ENCODE data around the gene ZNF345.

ZNF345 gene

DNA sequence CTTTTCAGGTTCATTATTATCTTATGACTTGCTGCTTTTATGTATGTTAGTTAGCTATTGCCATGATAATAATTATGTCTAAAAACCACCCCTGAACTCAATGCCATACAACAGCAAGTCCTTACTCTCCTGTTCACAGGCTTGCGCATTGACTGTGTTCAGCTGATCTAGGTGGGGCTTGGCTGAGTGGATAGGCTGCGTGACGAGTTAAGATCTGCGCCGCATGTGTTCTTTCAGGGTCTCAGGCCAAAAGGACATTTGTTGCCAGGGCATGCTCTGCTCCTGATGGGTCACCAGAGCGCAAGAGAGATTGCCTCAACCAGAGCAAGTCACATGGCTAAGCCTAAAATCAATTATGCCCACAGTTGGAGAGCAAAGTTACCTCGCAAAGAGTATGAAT is 66.3 kb downstream of the ZNF345 start:
- Histone ChIP-seq H3K4me2 (peak overlapping the region; percentile 80), H3K4me1 (peaks cover 15% of the 10 kb centered on the region), H3K36me3 (peaks cover 51% of the 10 kb centered on the region), H3K9ac (peak overlapping the region; percentile 96), H3K9me3 (peaks cover 39% of the 10 kb centered on the region), H4K20me1 (no peaks in the 10 kb centered on the region), H3K27me3 (no peaks in the 10 kb centered on the region), H3K27ac (peak overlapping the region; percentile 98), H3K4me3 (peak overlapping the region; percentile 81)
- no peak for TF ChIP-seq Cebpa-rat (IDR thresholded peaks at IDR 0.05)

DNA sequence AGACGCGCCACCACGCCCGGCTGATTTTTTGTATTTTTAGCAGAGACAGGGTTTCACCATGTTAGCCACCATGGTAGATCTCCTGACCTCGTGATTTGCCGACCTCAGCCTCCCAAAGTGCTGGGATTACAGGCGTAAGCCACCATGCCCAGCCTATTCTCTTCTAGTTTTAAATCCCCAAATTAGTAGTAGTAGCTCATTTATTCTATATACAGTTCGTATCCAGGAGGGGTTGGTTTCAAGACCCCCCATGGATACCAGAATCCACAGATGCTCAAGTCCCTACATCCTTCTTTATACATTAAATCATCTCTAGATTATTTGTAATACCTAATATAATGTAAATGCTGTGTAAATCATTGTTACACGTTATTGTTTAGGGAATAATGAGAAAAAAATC is 67.4 kb downstream of the ZNF345 start:
- no peak overlapping the region for H3K4me2 ChIP-seq

More for the DNA sequence above, 67.4 kb downstream of the ZNF345 start:
- Histone ChIP-seq H3K27ac (no peak overlapping the region), H3K4me1 (peaks cover 15% of the 10 kb centered on the region), H3K9ac (no peak overlapping the region), H3K4me3 (no peak overlapping the region), H3K36me3 (peaks cover 49% of the 10 kb centered on the region), H4K20me1 (no peaks in the 10 kb centered on the region), H3K27me3 (no peaks in the 10 kb centered on the region), H3K9me3 (peaks cover 35% of the 10 kb centered on the region)
- no peak for TF ChIP-seq Cebpa-rat (IDR thresholded peaks at IDR 0.05)
